Measurements from ENCODE around the gene STON2.

STON2 gene

DNA sequence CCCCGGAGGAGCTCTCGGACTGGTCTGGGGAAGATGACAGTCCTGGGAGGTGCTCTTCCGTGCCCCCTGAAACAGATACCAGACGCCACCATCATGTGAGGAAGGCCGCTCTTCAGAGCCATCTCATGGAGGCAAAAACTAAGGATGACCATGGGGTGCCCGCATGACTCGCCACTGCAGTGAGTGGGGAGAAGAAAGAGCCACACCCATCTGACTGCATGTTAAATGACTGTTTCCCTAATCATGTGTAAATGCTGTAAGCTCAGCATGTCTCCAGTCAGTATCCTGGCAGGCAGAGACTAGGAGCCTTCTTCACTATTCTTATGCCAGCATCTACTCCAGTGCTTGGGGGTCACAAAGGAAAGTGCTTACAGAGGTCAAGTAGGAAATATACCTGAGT is 4.0 kb downstream of the STON2 start:
- Histone ChIP-seq H3K9ac (ENCODE audit: low read depth, low read length) (no peak overlapping the region), H3K4me1 (ENCODE audit: insufficient read depth, low read length) (peaks cover 6% of the 10 kb centered on the region), H3K27me3 (ENCODE audit: insufficient read depth, low read length) (no peaks in the 10 kb centered on the region), H3K4me3 (ENCODE audit: low read length) (no peak overlapping the region), H3K9me3 (ENCODE audit: insufficient read depth, low read depth, low read length) (no peaks in the 10 kb centered on the region), H3K36me3 (ENCODE audit: insufficient read depth, low read depth, low read length) (peaks cover 33% of the 10 kb centered on the region), H3K27ac (ENCODE audit: low read length) (no peak overlapping the region)

GRCh38 chr14:81394739-81395138 is 5.4 kb downstream of the STON2 start:
- no peak overlapping the region for H3K9ac ChIP-seq (ENCODE audit: low read depth, low read length)
- H3K27ac ChIP-seq (ENCODE audit: low read length): no peak overlapping the region
- H3K4me3 ChIP-seq (ENCODE audit: low read length): no peak overlapping the region
- no peaks in the 10 kb centered on the region for H3K9me3 ChIP-seq (ENCODE audit: insufficient read depth, low read depth, low read length)
- H3K27me3 ChIP-seq (ENCODE audit: insufficient read depth, low read length): no peaks in the 10 kb centered on the region
- H3K36me3 ChIP-seq (ENCODE audit: insufficient read depth, low read depth, low read length): peaks cover 33% of the 10 kb centered on the region
- no peaks in the 10 kb centered on the region; the same call in 1 of the 2 replicates for H3K4me1 ChIP-seq (ENCODE audit: insufficient read depth, low read length)

DNA sequence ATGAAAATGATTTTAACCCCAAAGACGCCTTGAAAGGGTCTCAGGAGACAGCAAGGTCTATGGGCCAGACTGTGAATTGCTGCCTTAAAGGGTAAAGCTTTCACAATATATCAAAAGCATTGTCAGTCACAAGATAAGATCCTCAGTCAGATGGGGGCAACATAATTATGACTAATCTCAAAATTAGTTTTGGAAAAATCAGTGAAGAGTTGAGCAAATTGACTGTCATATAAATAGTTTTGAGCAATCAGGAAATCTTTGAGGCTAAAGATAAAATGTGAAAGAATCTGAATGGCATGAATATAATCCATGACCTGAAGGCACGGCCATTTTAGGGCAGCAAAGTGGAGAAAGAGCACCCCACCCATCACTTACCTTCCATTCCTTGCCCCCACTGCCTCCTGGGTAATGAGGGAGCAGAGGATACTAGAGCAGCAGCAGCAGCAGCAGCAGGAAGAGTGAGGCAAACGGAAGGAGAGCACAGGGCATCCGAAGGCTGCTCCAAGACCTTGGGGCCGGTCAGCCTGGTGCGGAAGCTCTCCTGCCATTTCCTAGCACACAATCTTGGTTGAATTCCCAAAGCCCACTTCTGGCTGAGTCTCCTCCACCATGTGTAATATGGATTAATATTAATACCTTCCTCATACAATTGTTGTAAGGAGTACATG is 7.0 kb downstream of the STON2 start:
- no peak overlapping the region for H3K9ac ChIP-seq (ENCODE audit: low read depth, low read length)
- H3K27me3 ChIP-seq (ENCODE audit: insufficient read depth, low read length): no peaks in the 10 kb centered on the region
- H3K9me3 ChIP-seq (ENCODE audit: insufficient read depth, low read depth, low read length): no peaks in the 10 kb centered on the region
- H3K4me3 ChIP-seq (ENCODE audit: low read length): no peak overlapping the region
- H3K27ac ChIP-seq (ENCODE audit: low read length): no peak overlapping the region
- H3K4me1 ChIP-seq (ENCODE audit: insufficient read depth, low read length): no peaks in the 10 kb centered on the region
- H3K36me3 ChIP-seq (ENCODE audit: insufficient read depth, low read depth, low read length): peaks cover 27% of the 10 kb centered on the region

- peaks cover 19% of the 10 kb centered on the region; the same call in 1 of the 2 replicates for H3K36me3 ChIP-seq (ENCODE audit: insufficient read depth, low read depth, low read length)
Measured at GRCh38 chr14:81392052-81392451, 8.1 kb downstream of the STON2 start.

DNA sequence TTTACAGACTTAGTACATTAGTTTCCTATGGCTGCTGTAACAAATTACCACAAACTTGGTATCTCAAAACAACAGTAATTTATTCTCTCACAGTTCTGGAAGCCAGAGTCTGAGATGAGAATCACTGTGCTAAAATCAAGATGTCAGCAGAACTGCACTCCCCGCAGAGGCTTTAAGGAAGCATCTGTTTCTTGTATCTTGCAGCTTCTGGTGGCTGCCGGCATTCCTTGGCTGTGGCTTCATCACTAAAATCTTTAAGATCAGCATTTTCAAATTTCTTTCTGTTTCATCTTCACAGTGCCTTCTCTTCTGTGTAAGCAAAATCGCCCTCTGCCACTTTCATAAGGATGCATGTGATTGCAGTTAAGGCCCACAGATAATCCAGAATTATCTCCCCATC is 9.4 kb downstream of the STON2 start:
- Histone ChIP-seq H3K4me3 (ENCODE audit: low read length) (no peak overlapping the region), H3K4me1 (ENCODE audit: insufficient read depth, low read length) (peaks cover 14% of the 10 kb centered on the region; the same call in 1 of the 2 replicates), H3K27me3 (ENCODE audit: insufficient read depth, low read length) (no peaks in the 10 kb centered on the region)

More at GRCh38 chr14:81392052-81392451, 8.1 kb downstream of the STON2 start:
- H3K27ac ChIP-seq (ENCODE audit: low read length): no peak overlapping the region
- no peaks in the 10 kb centered on the region for H3K27me3 ChIP-seq (ENCODE audit: insufficient read depth, low read length)
- no peak overlapping the region for H3K9ac ChIP-seq (ENCODE audit: low read depth, low read length)
- peaks cover under 1% of the 10 kb centered on the region; the same call in 1 of the 2 replicates for H3K4me1 ChIP-seq (ENCODE audit: insufficient read depth, low read length)
- H3K4me3 ChIP-seq (ENCODE audit: low read length): no peak overlapping the region
- H3K9me3 ChIP-seq (ENCODE audit: insufficient read depth, low read depth, low read length): no peaks in the 10 kb centered on the region

DNA sequence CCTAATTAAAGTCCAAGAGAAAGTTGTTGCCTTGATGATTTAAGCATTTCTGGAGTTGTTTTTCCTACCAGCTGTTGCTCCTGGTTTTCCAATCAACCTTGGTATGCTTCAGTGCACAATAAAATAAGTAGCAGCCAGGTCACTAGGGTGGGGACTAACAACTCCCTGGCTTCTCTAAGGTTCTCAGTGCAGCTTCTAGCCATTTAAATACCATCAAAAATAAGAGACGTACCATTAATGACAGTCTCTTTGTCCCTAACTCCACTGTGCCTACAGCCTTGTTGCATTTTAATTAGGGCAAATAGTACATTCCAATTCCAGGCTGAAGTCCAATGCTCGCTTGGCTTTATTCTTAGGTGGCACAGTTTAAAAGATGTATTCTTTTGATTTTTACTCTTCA is 11.8 kb downstream of the STON2 start:
- peaks cover 17% of the 10 kb centered on the region; the same call in 1 of the 2 replicates for H3K4me1 ChIP-seq (ENCODE audit: insufficient read depth, low read length)
- H3K4me3 ChIP-seq (ENCODE audit: low read length): no peak overlapping the region
- no peaks in the 10 kb centered on the region for H3K27me3 ChIP-seq (ENCODE audit: insufficient read depth, low read length)
- H3K27ac ChIP-seq (ENCODE audit: low read length): no peak overlapping the region
- no peaks in the 10 kb centered on the region for H3K9me3 ChIP-seq (ENCODE audit: insufficient read depth, low read depth, low read length)
- H3K9ac ChIP-seq (ENCODE audit: low read depth, low read length): no peak overlapping the region
- H3K36me3 ChIP-seq (ENCODE audit: insufficient read depth, low read depth, low read length): no peaks in the 10 kb centered on the region; the same call in 1 of the 2 replicates

More for the DNA sequence above, 9.4 kb downstream of the STON2 start:
- Histone ChIP-seq H3K36me3 (ENCODE audit: insufficient read depth, low read depth, low read length) (peaks cover 16% of the 10 kb centered on the region; the same call in 1 of the 2 replicates), H3K9ac (ENCODE audit: low read depth, low read length) (no peak overlapping the region), H3K27ac (ENCODE audit: low read length) (no peak overlapping the region), H3K9me3 (ENCODE audit: insufficient read depth, low read depth, low read length) (no peaks in the 10 kb centered on the region)

GRCh38 chr14:81386290-81386745 is 13.8 kb downstream of the STON2 start:
- no peak overlapping the region for H3K4me3 ChIP-seq (ENCODE audit: low read length)
- no peaks in the 10 kb centered on the region for H3K9me3 ChIP-seq (ENCODE audit: insufficient read depth, low read depth, low read length)
- no peak overlapping the region for H3K9ac ChIP-seq (ENCODE audit: low read depth, low read length)
- no peaks in the 10 kb centered on the region for H3K27me3 ChIP-seq (ENCODE audit: insufficient read depth, low read length)
- no peaks in the 10 kb centered on the region; the same call in 1 of the 2 replicates for H3K36me3 ChIP-seq (ENCODE audit: insufficient read depth, low read depth, low read length)
- no peak overlapping the region for H3K27ac ChIP-seq (ENCODE audit: low read length)
- peaks cover 17% of the 10 kb centered on the region; the same call in 1 of the 2 replicates for H3K4me1 ChIP-seq (ENCODE audit: insufficient read depth, low read length)

- Histone ChIP-seq H3K27ac (ENCODE audit: low read length) (no peak overlapping the region), H3K4me1 (ENCODE audit: insufficient read depth, low read length) (peaks cover 17% of the 10 kb centered on the region; the same call in 1 of the 2 replicates), H3K27me3 (ENCODE audit: insufficient read depth, low read length) (no peaks in the 10 kb centered on the region), H3K36me3 (ENCODE audit: insufficient read depth, low read depth, low read length) (no peaks in the 10 kb centered on the region; the same call in 1 of the 2 replicates), H3K9ac (ENCODE audit: low read depth, low read length) (no peak overlapping the region), H3K4me3 (ENCODE audit: low read length) (no peak overlapping the region), H3K9me3 (ENCODE audit: insufficient read depth, low read depth, low read length) (no peaks in the 10 kb centered on the region)
Measured at GRCh38 chr14:81385886-81386285, 14.2 kb downstream of the STON2 start.

GRCh38 chr14:81385419-81385818 is 14.7 kb downstream of the STON2 start:
- H3K4me1 ChIP-seq (ENCODE audit: insufficient read depth, low read length): peaks cover 17% of the 10 kb centered on the region; the same call in 1 of the 2 replicates
- no peaks in the 10 kb centered on the region for H3K27me3 ChIP-seq (ENCODE audit: insufficient read depth, low read length)
- H3K4me3 ChIP-seq (ENCODE audit: low read length): no peak overlapping the region
- peaks cover 4% of the 10 kb centered on the region for H3K9me3 ChIP-seq (ENCODE audit: insufficient read depth, low read depth, low read length)
- no peak overlapping the region for H3K27ac ChIP-seq (ENCODE audit: low read length)
- peaks cover 3% of the 10 kb centered on the region; the same call in 1 of the 2 replicates for H3K36me3 ChIP-seq (ENCODE audit: insufficient read depth, low read depth, low read length)
- no peak overlapping the region for H3K9ac ChIP-seq (ENCODE audit: low read depth, low read length)

GRCh38 chr14:81384900-81385299 is 15.2 kb downstream of the STON2 start:
- no peak overlapping the region for H3K4me3 ChIP-seq (ENCODE audit: low read length)
- H3K27ac ChIP-seq (ENCODE audit: low read length): no peak overlapping the region
- no peaks in the 10 kb centered on the region for H3K27me3 ChIP-seq (ENCODE audit: insufficient read depth, low read length)
- H3K36me3 ChIP-seq (ENCODE audit: insufficient read depth, low read depth, low read length): peaks cover 6% of the 10 kb centered on the region; the same call in 1 of the 2 replicates
- no peak overlapping the region for H3K9ac ChIP-seq (ENCODE audit: low read depth, low read length)
- peaks cover 17% of the 10 kb centered on the region; the same call in 1 of the 2 replicates for H3K4me1 ChIP-seq (ENCODE audit: insufficient read depth, low read length)
- peaks cover 7% of the 10 kb centered on the region for H3K9me3 ChIP-seq (ENCODE audit: insufficient read depth, low read depth, low read length)

- Histone ChIP-seq H3K36me3 (ENCODE audit: insufficient read depth, low read depth, low read length) (peaks cover 6% of the 10 kb centered on the region; the same call in 1 of the 2 replicates), H3K27ac (ENCODE audit: low read length) (no peak overlapping the region)
Measured at GRCh38 chr14:81382517-81383225, 17.5 kb downstream of the STON2 start.

More at GRCh38 chr14:81382517-81383225, 17.5 kb downstream of the STON2 start:
- Histone ChIP-seq H3K4me3 (ENCODE audit: low read length) (no peak overlapping the region), H3K27me3 (ENCODE audit: insufficient read depth, low read length) (no peaks in the 10 kb centered on the region), H3K9ac (ENCODE audit: low read depth, low read length) (no peak overlapping the region), H3K4me1 (ENCODE audit: insufficient read depth, low read length) (peaks cover 17% of the 10 kb centered on the region; the same call in 1 of the 2 replicates), H3K9me3 (ENCODE audit: insufficient read depth, low read depth, low read length) (peaks cover 7% of the 10 kb centered on the region)
